Transverse colon (tissue), 4 donors: Measurements from ENCODE around the gene SH3PXD2B. TPM values are rescaled to one million over a fixed set of nuclear protein-coding genes. Genes with fewer than 3 reads are reported as not detected.

Source experiments
- DNase-seq: peaks from one replicate; pipeline ENCODE4 v3.0.0-alpha.2; 2019
- H3K27ac ChIP-seq, 4 donors: fragments of 200-600 bp; sonication (generic); 2 replicates each; pipeline ENCODE4 v1.5.1; 2016 to 2018; ENCODE audit warnings: inconsistent platforms in 4 of 4
- H3K27me3 ChIP-seq: fragments of 200-600 bp; sonication (generic); 2 replicates; pipeline ENCODE4 v1.5.1; 2017; ENCODE audit warnings: inconsistent platforms
- H3K36me3 ChIP-seq, 4 donors: fragments of 200-600 bp; sonication (generic); 2 replicates each; pipeline ENCODE4 v1.5.1; 2017 to 2019; ENCODE audit warnings: inconsistent platforms in 4 of 4
- H3K4me1 ChIP-seq, 4 donors: fragments of 200-600 bp; sonication (generic); 2 replicates each; pipeline ENCODE4 v1.5.1; 2017 to 2020; ENCODE audit warnings: inconsistent platforms in 4 of 4
- H3K4me3 ChIP-seq, 4 donors: fragments of 200-600 bp; sonication (generic); 1 replicate in 1 of 4; 2 replicates in 3 of 4; pipeline versions ENCODE4 v1.5.1 to v1.6.1; 2017 to 2019; ENCODE audit warnings: inconsistent platforms in 4 of 4
- H3K9me3 ChIP-seq, 2 donors: fragments of 200-600 bp; sonication (generic); 2 replicates each; pipeline ENCODE4 v1.5.1; 2017 to 2019; ENCODE audit warnings: inconsistent platforms in 2 of 2
- CTCF ChIP-seq, 5 experiments: fragments of 200-600 bp in 3 of 5; fragments of 450-650 bp in 2 of 5; sonication (generic) in 3 of 5; IDR thresholded peaks; 1 replicate in 2 of 5; 2 replicates in 3 of 5; pipeline ENCODE4 v1.5.1; 2016 to 2017; ENCODE audit warnings: antibody characterized with exemption in 5 of 5, inconsistent platforms in 3 of 5, mild to moderate bottlenecking in 2 of 5, moderate library complexity in 1 of 5
- EP300 ChIP-seq: sonication (generic); formaldehyde crosslinking; IDR thresholded peaks from one replicate; pipeline ENCODE4 v1.6.1; 2017; ENCODE audit warnings: antibody characterized with exemption, low read depth
- POLR2A ChIP-seq: fragments of 450-650 bp; IDR thresholded peaks from one replicate; pipeline ENCODE4 v1.6.1; 2016; ENCODE audit warnings: antibody characterized with exemption, mild to moderate bottlenecking, moderate library complexity
- POLR2AphosphoS5 ChIP-seq, 3 donors: sonication (generic); formaldehyde crosslinking; IDR thresholded peaks; one replicate each; pipeline ENCODE4 v1.6.1; 2016; ENCODE audit warnings: antibody characterized with exemption in 3 of 3
- WGBS, 2 donors: methylation state at CpG; one replicate each; pipeline ENCODE4 v1.1.5; 2018; ENCODE audit warnings: low coverage in 1 of 2; 5-methylcytosine and 5-hydroxymethylcytosine counted together
- in situ Hi-C, 4 donors: fragments of 200-750 bp; cut with MboI; loops; one replicate each; pipeline versions ENCODE4 v1.15.0 to v1.15.1; 2017; ENCODE audit warnings: low sequenced_read_pairs in 3 of 4, low pct_ligation_motif_present in 1 of 4, low pct_unique_long_range_greater_than_20kb in 1 of 4
- intact Hi-C: fragments of 100-400 bp; cut with DNase I; formaldehyde crosslinking; loops from one replicate; pipeline ENCODE4 v1.15.1; 2023; ENCODE audit warnings: low total_unique reads
- total RNA-seq, 4 donors: library from RNA; depleted of rRNA; stranded (reverse); fragments of >200 nt; gene quantifications; one replicate each; pipeline ENCODE4 v1.1.0, GENCODE V29; 2016

SH3PXD2B gene
- total RNA-seq, 4 donors from 2014 or later, result 10.2 to 26.6 (median 14.6) TPM

GRCh38 chr5:172377856-172378255 lies 76.5 kb downstream of the SH3PXD2B start:
- intact Hi-C loops (no loop called here), in situ Hi-C loops (no loop called here)
- Histone ChIP-seq H3K27ac (no peak overlapping the region), H3K4me1 (peaks cover 0 to 7% (median 1%) of the 10 kb centered on the region in 4 donors), H3K27me3 (no peaks in the 10 kb centered on the region), H3K4me3 (no peak overlapping the region), H3K36me3 (no peaks in the 10 kb centered on the region), H3K9me3 (no peaks in the 10 kb centered on the region)
- TF ChIP-seq EP300, result no peak
- no peak for TF ChIP-seq POLR2A
- TF ChIP-seq CTCF (IDR thresholded peaks at IDR 0.05), result no peak
- no peak for TF ChIP-seq POLR2AphosphoS5 (IDR thresholded peaks at IDR 0.05)
- 83% methylated on average over 4 of the region's 4 CpGs; no CpG with 5 or more reads in 1 of the 2 donors for WGBS, 2 donors
- DNase-seq, result no peak

GRCh38 chr5:172377438-172377837 lies 76.9 kb downstream of the SH3PXD2B start:
- in situ Hi-C loops (no loop called here), intact Hi-C loops (no loop called here)
- no peaks in the 10 kb centered on the region for H3K9me3 ChIP-seq
- no peak overlapping the region for H3K27ac ChIP-seq
- peaks cover 0 to 7% (median 0%) of the 10 kb centered on the region in 4 donors for H3K4me1 ChIP-seq
- H3K36me3 ChIP-seq, result no peaks in the 10 kb centered on the region
- WGBS, 2 donors, result 84 to 91% methylated on average over 3 of the region's 3 CpGs
- H3K27me3 ChIP-seq, result no peaks in the 10 kb centered on the region
- TF ChIP-seq CTCF (IDR thresholded peaks at IDR 0.05) (no peak), POLR2A (no peak), EP300 (no peak), POLR2AphosphoS5 (IDR thresholded peaks at IDR 0.05) (no peak)
- no peak for DNase-seq
- no peak overlapping the region for H3K4me3 ChIP-seq

GRCh38 chr5:172374783-172375182 lies 79.5 kb downstream of the SH3PXD2B start:
- Histone ChIP-seq H3K9me3 (peaks cover 4 to 13% of the 10 kb centered on the region in 2 donors), H3K27me3 (no peaks in the 10 kb centered on the region), H3K4me3 (no peak overlapping the region), H3K27ac (no peak overlapping the region), H3K36me3 (no peaks in the 10 kb centered on the region), H3K4me1 (no peaks in the 10 kb centered on the region)
- in situ Hi-C loops (no loop called here), intact Hi-C loops (no loop called here)
- WGBS, 2 donors, result 91% methylated on average over 6 of the region's 6 CpGs; no CpG with 5 or more reads in 1 of the 2 donors
- TF ChIP-seq CTCF (IDR thresholded peaks at IDR 0.05) (no peak), POLR2A (no peak), POLR2AphosphoS5 (IDR thresholded peaks at IDR 0.05) (no peak), EP300 (no peak)
- DNase-seq, result no peak

- peaks cover 4 to 13% of the 10 kb centered on the region in 2 donors for H3K9me3 ChIP-seq
- 92 to 94% methylated on average over 6 of the region's 6 CpGs for WGBS, 2 donors
- H3K36me3 ChIP-seq, result no peaks in the 10 kb centered on the region
- intact Hi-C loops (no loop called here), in situ Hi-C loops (no loop called here)
- H3K27ac ChIP-seq, result no peak overlapping the region
- H3K4me3 ChIP-seq, result no peak overlapping the region
- TF ChIP-seq EP300 (no peak), CTCF (IDR thresholded peaks at IDR 0.05) (no peak), POLR2AphosphoS5 (IDR thresholded peaks at IDR 0.05) (no peak), POLR2A (no peak)
- no peaks in the 10 kb centered on the region for H3K27me3 ChIP-seq
- no peak for DNase-seq
- H3K4me1 ChIP-seq, result no peaks in the 10 kb centered on the region
Observed at GRCh38 chr5:172373680-172374079, 80.6 kb downstream of the SH3PXD2B start.
